HepG2 (cell line): ENCODE measurements around the gene GPN2. TPM values are rescaled to one million over a fixed set of nuclear protein-coding genes. Genes with fewer than 3 reads are reported as not detected.

Source experiments
- GABPB1 ChIP-seq: IDR thresholded peaks from 2 replicates; pipeline ENCODE4 v1.6.1; 2016; ENCODE audit warnings: mild to moderate bottlenecking, missing genetic modification reagents, moderate library complexity, missing compliant biosample characterization
- PHF21A ChIP-seq: sonication (generic); formaldehyde crosslinking; IDR thresholded peaks from 2 replicates; pipeline ENCODE4 v1.5.0; 2020; ENCODE audit warnings: mild to moderate bottlenecking, missing genetic modification reagents
- RAD51 ChIP-seq: fragments of 450-650 bp; IDR thresholded peaks from 2 replicates; pipeline ENCODE4 v1.6.1; 2016; ENCODE audit warnings: borderline replicate concordance
- SP4 ChIP-seq: sonication (generic); formaldehyde crosslinking; IDR thresholded peaks from 2 replicates; pipeline ENCODE4 v1.8.1; 2023; ENCODE audit warnings: mild to moderate bottlenecking, missing genetic modification reagents
- ZNF503 ChIP-seq: sonication (generic); formaldehyde crosslinking; IDR thresholded peaks from 2 replicates; pipeline ENCODE4 v1.4.0; 2020; ENCODE audit warnings: missing genetic modification reagents
- ZNF609 ChIP-seq: sonication (generic); formaldehyde crosslinking; IDR thresholded peaks from 2 replicates; pipeline ENCODE4 v1.4.0; 2020; ENCODE audit warnings: mild to moderate bottlenecking, missing genetic modification reagents, borderline replicate concordance
- polyA plus RNA-seq, 8 experiments: library from polyadenylated mRNA; depleted of rRNA in 3 of 8; stranded (reverse) in 7 of 8; unstranded in 1 of 8; fragments of >200 nt; fragmentation: Illumina TruSeq in 4 of 8; extraction: Trizol in 4 of 8; gene quantifications; 2 replicates each; pipeline versions ENCODE4 v1.2.1 to v1.2.3, GENCODE V29; 2011 to 2016; ENCODE audit warnings: low read depth in 4 of 8, missing spikeins in 1 of 8, mixed read lengths in 1 of 8; ENCODE audit not compliant: insufficient read depth in 1 of 8
- total RNA-seq, 5 experiments: library from RNA; depleted of rRNA; stranded (reverse); fragments of >200 nt; fragmentation: Illumina TruSeq; extraction: Trizol; gene quantifications; 2 replicates each; pipeline ENCODE4 v1.2.3, GENCODE V29; 2016; ENCODE audit warnings: low read depth in 1 of 5
- TF ChIP-seq, protein P1 (sequence below): sonication (generic); formaldehyde crosslinking; IDR thresholded peaks from 2 replicates; pipeline ENCODE4 v1.4.0; 2020; ENCODE audit warnings: missing genetic modification reagents
- TF ChIP-seq, protein P2 (sequence below): sonication (generic); formaldehyde crosslinking; conservative IDR thresholded peaks from 2 replicates; pipeline ENCODE4 v1.4.0; 2020; ENCODE audit warnings: missing genetic modification reagents
- TF ChIP-seq, protein P3 (sequence below): sonication (generic); formaldehyde crosslinking; IDR thresholded peaks from 2 replicates; pipeline ENCODE4 v1.5.1; 2020; ENCODE audit warnings: mild to moderate bottlenecking, missing genetic modification reagents, borderline replicate concordance

GPN2 gene
- total and polyA plus RNA-seq, 2 of the 13 experiments (the other 11 are each of a cell fraction or from before 2014, with no cell fraction given), result 19.3 to 38.9 TPM

DNA sequence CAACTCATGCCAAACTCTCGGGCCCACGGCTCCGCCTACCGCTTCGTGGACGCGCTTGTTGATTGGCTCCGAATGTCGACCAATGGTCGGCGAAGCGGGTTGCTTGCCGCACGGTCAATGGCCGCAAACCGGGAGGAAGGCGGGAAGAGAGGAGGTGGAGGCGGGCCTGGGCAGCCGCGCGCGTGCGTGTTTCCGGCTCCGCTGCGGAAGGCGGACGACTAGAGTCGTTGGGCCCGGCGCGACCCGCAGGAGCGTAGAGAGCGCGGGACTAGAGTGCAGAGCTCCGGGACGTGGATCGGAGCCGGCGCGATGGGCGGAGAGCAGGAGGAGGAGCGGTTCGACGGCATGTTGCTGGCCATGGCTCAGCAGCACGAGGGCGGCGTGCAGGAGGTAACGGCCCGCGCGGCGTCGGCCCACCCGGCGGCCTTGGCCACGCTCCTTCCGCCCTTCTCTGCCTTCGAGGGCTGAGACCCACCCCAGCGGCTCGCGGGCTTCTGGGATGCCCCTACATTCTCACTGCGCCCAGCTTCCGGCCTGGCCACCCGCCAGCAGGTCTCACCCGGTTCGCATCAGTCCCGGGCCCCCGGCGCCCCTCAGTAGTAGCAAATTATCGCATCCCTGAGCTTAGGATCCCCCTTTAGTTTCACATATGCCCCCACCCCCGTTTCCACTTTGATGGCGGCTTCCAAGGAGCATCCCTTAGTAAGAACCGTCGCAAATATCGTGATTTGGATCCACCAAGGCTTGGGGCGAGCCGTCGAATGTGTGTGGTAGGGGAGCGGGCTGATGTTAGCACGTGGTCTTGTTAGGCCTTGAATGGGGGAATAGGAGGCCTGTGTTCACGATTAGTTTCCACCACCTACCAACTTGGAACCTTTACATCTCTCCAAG is 31.7 kb upstream of the GPN2 start, which contains the start of gene NUDC (continued):
- TF ChIP-seq, protein P1, sequence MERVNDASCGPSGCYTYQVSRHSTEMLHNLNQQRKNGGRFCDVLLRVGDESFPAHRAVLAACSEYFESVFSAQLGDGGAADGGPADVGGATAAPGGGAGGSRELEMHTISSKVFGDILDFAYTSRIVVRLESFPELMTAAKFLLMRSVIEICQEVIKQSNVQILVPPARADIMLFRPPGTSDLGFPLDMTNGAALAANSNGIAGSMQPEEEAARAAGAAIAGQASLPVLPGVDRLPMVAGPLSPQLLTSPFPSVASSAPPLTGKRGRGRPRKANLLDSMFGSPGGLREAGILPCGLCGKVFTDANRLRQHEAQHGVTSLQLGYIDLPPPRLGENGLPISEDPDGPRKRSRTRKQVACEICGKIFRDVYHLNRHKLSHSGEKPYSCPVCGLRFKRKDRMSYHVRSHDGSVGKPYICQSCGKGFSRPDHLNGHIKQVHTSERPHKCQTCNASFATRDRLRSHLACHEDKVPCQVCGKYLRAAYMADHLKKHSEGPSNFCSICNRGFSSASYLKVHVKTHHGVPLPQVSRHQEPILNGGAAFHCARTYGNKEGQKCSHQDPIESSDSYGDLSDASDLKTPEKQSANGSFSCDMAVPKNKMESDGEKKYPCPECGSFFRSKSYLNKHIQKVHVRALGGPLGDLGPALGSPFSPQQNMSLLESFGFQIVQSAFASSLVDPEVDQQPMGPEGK (CRISPR knock-in tag), result peak; percentile 39; the same call in 1 of the 2 replicates
- TF ChIP-seq ZNF503 (CRISPR knock-in tag), result peak; percentile 56; the same call in 1 of the 2 replicates
- TF ChIP-seq SP4 (CRISPR knock-in tag), result peak; percentile 77; the same call in 1 of the 2 replicates
- peak; percentile 97 for TF ChIP-seq GABPB1
- TF ChIP-seq RAD51, result no peak
- TF ChIP-seq PHF21A, result 0 out of 2 replicates have a peak, but pooled peaks have one; percentile 24
- TF ChIP-seq, protein P2, sequence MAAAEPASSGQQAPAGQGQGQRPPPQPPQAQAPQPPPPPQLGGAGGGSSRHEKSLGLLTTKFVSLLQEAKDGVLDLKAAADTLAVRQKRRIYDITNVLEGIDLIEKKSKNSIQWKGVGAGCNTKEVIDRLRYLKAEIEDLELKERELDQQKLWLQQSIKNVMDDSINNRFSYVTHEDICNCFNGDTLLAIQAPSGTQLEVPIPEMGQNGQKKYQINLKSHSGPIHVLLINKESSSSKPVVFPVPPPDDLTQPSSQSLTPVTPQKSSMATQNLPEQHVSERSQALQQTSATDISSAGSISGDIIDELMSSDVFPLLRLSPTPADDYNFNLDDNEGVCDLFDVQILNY (CRISPR knock-in tag), result peak; percentile 19; the same call in 1 of the 2 replicates
- TF ChIP-seq, protein P3, sequence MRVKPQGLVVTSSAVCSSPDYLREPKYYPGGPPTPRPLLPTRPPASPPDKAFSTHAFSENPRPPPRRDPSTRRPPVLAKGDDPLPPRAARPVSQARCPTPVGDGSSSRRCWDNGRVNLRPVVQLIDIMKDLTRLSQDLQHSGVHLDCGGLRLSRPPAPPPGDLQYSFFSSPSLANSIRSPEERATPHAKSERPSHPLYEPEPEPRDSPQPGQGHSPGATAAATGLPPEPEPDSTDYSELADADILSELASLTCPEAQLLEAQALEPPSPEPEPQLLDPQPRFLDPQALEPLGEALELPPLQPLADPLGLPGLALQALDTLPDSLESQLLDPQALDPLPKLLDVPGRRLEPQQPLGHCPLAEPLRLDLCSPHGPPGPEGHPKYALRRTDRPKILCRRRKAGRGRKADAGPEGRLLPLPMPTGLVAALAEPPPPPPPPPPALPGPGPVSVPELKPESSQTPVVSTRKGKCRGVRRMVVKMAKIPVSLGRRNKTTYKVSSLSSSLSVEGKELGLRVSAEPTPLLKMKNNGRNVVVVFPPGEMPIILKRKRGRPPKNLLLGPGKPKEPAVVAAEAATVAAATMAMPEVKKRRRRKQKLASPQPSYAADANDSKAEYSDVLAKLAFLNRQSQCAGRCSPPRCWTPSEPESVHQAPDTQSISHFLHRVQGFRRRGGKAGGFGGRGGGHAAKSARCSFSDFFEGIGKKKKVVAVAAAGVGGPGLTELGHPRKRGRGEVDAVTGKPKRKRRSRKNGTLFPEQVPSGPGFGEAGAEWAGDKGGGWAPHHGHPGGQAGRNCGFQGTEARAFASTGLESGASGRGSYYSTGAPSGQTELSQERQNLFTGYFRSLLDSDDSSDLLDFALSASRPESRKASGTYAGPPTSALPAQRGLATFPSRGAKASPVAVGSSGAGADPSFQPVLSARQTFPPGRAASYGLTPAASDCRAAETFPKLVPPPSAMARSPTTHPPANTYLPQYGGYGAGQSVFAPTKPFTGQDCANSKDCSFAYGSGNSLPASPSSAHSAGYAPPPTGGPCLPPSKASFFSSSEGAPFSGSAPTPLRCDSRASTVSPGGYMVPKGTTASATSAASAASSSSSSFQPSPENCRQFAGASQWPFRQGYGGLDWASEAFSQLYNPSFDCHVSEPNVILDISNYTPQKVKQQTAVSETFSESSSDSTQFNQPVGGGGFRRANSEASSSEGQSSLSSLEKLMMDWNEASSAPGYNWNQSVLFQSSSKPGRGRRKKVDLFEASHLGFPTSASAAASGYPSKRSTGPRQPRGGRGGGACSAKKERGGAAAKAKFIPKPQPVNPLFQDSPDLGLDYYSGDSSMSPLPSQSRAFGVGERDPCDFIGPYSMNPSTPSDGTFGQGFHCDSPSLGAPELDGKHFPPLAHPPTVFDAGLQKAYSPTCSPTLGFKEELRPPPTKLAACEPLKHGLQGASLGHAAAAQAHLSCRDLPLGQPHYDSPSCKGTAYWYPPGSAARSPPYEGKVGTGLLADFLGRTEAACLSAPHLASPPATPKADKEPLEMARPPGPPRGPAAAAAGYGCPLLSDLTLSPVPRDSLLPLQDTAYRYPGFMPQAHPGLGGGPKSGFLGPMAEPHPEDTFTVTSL, result peak; percentile 47; the same call in 1 of the 2 replicates
- peak; percentile 54; the same call in 1 of the 2 replicates for TF ChIP-seq ZNF609
